HG03354 (cell line): Measurements from ENCODE around the gene SLC25A25.
A peak's percentile ranks its signal among the peaks of the same experiment; 100 is the strongest.

Experiments
- ATAC-seq: cut with Tn5 transposase; IDR thresholded peaks from one replicate; pipeline ENCODE4 v1.9.1; 2021; ENCODE audit warnings: mild to moderate bottlenecking; ENCODE audit not compliant: unreplicated experiment, poor library complexity, severe bottlenecking

The SLC25A25 gene

DNA sequence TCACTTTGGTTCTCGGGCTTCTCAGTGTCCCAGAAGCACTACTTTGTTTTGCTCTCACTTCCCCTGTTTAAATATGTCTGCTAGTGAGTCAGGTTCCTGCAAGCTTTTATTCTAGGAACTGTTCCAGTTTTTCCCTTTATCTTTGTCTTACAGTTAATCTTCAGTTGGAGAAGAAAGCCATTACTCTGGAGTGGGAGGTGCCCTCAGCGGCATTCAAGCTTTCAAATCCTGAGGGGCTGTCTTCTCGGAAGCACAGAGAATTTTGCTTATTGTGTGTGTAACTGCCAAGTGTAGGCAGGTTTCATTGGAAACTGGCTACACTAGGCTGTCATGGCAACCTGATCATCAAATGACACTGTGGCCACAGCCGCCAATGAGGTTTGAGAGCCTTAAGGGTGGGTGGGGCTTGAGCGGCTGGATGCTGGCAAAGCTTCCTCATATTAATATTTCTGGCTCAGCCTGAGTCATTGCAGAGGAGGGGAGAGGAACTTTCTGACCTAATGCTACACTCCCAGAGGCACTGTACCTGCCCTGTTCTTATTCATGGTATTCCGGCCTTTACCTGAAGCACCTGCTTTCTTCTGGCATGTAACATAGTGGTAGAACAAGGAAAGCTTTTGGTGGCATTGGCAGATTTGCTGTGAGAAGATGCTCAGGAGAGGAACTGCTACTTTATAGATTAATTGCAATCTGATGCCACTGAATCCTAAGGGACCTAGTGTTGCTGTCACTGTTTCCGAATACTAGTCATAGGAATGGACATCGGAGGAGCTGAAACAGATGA, 26.3 kb downstream of the SLC25A25 start:
- ATAC-seq, result peak; percentile 92

DNA sequence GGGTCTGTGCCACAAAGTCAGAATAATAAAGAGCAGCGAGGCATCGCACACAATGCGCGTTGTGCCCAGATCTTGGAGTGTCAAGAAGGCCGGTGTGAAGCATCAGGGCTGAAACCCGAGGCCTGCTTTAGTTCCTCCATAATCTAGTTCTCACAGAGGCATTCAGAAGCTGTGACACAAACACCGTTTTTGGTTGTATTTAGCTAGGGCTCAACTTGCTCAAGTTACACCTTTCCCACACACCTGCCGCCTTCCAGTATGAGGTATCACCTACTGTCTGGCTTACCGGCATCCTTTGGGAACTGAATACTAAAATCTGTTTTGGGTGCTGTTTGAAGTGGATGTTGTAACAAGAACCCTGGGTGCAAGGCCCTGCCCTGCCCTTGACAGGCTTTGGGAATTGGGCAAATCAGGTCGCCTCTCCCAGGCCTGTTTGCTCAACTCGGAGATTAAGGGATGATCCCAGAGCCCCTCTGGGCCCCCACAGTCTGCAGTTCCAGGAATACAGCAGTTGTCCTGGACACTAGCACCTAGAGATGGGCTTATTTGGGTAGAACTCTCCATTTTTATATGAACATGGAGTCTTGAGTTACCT, 27.0 kb downstream of the SLC25A25 start:
- ATAC-seq, result no peak

DNA sequence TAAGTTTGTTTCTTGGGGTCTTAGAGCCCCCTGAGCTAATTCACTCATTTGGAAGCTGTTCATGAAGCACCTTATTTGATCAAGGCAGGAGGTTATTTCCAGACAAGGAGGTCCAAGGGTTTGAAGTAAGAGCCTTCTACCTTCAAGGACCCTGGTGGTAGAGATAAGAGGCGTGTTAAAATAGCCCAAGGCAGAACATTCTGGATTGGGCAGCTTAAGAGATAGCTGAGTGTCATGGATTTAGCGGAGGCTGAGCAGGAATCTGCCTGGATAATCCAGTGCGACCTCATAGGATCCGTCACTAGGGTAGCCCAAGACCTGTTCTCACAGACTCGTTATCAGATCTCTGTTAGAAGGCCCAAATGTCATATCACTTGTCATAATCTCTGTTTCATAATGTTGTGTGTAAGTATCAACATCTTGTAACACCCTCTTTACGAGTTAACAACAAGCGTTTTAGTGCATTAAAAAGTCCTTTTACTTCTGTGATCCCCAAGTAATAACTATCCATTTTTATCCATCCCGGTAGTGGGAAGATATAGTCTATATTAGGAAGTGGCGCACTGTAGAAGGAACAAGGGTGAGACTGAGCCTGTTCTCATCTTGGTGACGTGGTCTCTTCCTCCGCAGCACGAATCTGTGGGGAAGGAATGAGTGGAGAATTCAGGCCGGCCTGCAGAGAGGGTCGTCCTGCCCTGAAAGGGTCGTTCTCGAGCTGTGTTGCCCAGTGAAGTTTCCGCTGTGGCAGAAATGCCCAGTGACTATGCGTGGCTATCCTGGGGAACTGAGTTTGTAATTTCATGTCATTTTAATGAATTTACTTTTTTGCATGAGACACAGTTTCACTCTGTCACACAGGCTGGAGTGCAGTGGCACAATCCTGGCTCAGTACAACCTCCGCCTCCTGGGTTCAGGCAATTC, 28.8 kb downstream of the SLC25A25 start:
- no peak for ATAC-seq

DNA sequence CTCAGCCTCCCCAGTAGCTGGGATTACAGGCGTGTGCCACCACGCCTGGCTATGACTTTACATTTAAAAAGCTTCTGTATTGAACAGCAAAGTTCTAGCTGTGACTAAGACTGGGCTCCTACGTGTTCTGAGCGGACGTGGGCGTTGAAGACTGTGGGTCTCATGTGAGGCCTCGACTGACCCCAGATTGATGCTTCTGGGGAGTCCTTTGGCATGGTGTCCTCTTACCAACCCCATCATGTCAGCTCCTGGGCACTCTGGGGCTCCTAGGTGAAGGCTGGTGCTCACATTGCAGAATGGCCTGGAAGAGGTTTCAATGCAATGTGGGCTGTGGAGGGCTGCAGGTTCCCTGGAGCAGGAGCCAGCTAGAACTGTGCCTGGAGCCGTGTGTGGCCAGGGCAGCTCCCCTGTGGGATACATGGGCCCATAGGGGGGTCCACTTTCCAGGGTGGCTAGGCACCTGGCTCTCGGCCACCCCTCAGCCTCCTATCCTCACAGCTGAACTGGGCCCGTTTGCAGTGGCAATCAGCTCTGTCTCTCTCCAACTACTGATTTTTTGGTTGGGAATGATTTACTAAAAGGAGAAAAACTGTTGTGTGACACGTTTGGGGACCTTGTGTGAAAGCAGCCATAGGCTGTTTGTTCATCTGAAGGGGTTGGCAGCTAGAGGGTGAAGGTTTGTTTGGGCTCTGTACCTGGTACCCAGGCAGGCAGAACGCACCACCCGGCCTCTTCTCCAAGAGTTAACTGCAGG, 29.7 kb downstream of the SLC25A25 start:
- no peak for ATAC-seq

DNA sequence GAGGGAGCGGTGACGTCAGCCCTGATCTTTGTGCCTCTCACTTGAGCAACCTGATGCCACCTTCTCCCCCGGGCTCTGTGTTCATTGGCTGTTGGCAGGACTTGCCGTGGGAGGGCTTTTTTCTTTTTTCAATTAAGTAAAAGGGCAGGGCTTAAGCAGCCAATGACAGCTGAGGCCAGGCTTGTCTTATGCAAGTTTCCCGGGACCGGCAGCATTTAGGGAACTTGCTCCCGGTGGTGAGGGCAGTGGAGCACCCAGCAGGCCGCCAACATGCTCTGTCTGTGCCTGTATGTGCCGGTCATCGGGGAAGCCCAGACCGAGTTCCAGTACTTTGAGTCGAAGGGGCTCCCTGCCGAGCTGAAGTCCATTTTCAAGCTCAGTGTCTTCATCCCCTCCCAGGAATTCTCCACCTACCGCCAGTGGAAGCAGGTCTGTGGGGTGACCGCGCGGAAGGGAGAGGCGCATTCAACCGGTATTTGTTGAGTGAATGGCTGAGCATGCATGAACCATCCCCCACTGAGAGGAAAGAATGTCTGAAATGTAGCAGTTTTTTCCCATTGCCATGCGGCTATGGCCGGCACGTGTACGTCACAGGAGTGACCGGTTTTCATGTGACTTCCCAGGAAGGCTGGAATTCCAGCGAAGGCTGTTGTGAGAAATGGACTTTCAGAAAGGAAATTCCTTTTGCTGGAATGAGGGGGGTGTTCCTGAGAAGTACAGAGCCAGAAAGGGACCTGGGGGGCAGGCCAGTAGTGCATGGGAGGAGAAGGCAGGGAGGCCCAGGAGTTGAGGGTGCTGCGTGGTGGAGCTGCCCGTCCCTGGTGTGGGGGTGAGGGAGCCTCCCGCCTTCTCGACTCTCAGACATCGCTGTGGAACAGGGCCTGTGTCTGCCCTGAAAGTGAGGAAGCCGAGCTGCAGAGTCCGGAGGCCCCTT, 30.5 kb downstream of the SLC25A25 start:
- ATAC-seq, result no peak

DNA sequence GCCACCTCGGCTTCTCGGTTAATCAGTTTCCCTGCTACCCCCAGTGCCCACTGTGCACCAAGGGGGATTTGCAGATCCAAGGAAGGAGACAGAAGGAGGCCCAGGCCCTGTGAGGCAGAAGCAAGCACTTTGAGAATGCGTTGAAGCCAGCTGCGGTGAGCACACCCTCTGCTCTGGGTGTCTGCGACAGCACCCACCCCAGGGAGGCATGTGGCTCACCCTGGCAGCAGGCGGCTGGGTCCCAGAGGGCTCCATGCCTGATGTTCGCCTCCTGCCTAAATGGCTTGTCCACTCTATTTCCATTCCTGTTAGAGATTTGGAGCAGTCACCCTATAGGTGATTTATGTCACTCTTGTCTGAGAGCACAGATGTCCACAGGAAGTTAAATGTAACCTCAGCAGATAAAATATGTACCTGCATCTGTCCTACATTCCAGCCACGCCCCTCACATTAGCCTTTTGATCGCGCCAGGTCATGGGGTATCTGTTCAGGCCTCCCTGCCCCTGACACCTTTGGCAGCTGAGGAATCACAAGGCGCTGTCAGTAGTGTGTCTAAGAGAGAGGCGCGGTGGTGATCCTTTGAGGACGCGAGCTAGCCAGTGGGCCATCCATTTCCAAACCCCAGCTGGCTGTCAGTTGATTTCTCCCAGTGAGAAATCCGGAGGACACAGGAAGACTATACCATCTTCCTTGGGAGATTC, 31.3 kb downstream of the SLC25A25 start:
- no peak for ATAC-seq

DNA sequence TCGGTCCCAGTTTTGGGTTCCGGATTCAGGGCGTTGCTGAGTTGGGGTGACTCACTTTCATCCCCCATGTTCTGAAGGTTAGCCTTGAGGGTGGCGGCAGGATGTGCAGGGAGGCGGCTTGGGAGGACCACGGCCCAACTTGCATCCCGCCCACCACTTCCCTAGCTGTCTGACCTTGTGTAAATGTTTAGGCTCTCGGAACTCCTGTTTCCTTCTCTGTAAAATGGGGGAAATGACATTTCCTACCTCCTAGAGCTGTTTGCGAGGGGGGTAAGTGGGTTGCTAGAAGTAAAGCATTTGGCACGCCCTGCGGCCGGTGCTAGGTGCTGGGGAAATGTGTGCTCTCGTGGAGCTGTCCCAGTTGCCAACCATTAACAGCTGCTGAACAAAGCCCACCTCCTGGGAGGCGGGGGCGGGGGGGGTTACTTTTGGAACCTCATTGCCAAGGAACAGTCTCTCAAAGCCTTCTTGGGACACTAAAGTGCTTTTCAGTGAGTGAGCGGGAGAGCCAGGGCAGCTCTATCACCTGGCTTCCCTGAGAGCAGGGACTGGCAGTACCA, 32.0 kb downstream of the SLC25A25 start:
- ATAC-seq, result no peak

DNA sequence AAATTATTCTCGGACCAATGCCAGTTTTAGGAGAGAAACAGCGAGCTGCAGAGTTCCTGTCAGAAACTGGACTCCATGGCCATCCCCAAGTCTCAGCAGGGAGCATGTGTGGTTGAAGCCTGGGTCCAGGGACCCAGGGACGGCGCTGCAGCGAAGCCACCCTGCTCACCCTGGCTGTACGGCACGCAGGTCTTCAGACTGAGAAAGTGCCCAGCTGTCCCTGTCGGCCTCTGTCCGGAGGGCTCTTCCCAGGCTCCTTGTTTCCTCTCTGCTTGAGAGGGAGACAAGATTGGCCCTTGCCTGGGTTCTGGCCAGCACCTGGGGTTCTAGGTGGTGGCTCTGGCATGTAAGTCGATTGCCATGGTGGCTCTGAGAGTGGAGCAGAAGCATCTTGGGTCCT, 32.5 kb downstream of the SLC25A25 start:
- no peak for ATAC-seq

DNA sequence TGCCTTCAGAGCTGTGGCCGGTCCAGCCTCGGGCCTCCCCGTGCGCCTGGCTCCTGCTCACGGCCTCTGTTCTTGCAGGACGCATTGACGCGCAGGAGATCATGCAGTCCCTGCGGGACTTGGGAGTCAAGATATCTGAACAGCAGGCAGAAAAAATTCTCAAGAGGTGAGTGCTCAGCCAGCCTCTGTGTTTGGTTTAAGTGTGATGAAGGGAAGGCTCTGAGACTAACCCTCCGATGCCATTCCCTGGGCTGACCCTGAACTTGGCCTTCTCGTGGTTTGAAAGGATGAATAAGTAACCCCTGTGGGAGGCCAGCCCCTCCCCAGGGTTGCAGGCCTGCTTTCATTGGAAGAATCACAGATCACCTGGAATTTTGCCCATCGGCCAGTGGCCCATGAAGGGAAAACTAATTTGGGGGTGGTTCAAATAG, 33.2 kb downstream of the SLC25A25 start:
- no peak for ATAC-seq

DNA sequence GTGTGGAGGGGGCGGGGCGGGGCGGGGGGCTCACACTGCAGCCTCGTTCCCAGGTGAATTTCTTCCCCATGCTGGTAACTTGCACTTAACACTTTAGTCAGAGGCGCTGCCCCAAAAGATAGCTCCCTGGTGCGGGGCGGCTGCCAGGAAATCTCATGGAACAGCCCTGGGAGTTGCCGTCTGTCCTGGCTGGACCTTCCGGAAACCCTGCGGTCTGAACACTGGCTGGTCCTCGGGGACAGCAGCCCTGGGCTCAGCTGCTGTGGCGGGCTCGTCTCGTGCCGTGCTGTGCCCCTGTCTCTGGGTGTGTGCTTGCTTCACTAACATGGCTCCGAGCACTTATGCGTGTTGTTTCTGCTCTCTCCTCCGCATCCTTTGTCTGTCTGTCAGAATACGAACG, 33.7 kb downstream of the SLC25A25 start:
- ATAC-seq, result no peak

DNA sequence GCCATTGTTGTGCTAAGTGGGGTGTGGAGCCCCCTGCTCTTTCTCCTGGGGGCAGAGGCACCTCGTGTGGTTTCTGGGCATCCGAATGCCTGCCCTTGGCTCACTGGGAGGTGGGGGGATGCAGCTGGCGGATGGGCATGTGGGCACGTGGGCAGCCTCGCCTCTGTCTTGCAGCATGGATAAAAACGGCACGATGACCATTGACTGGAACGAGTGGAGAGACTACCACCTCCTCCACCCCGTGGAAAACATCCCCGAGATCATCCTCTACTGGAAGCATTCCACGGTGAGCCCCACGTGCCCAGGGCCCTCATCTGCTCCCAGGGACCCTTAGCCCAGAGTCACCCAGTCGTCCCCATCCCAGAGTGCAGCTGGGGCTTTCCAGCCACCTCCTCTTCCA, 34.2 kb downstream of the SLC25A25 start:
- no peak for ATAC-seq

DNA sequence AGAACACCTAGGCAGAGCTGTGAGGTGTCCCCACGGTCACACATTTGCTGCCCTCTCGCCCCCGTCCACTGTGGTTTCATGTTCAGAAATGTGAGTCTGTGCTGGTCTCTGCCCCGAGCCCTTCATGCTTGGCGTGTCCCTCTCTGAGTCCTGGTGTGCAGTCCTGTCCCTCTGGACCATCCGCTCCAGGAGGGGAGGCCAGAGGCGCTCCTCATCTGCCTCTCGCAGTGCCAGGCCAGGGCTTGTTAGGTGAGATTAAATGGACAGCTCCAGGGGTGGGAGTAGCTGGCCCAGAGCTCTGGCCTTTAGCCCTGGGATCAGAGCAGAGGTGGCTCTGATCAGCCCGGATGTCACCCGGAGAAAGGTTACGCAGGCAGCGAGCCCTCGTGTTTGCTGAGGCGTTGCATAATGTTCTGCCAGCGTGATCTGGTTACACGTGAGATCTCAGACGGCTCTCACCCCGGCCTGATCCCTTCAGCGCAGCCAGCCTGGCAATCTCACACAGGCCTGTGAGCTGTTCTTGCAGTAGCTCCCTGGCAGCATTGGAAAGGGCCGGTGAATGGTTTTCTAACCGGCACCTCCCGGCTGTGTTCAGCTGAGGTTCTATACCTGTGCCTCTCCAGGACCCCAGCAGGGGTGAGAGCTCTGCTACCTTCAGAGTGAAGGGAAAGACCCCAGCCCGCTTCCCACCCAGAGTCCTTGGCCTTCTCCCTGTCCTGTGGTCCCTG, 35.0 kb downstream of the SLC25A25 start:
- no peak for ATAC-seq

DNA sequence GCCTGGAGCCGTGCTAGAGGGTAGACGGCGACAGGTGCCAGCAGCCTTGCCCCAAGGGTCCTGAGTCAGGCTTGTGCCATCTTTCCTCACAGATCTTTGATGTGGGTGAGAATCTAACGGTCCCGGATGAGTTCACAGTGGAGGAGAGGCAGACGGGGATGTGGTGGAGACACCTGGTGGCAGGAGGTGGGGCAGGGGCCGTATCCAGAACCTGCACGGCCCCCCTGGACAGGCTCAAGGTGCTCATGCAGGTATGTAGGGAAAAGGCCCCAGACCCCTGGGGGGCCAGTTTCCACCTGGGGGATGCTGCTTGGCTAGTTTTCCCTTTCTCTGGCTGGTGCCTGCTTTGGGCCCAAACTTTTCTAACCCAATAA, 35.5 kb downstream of the SLC25A25 start:
- no peak for ATAC-seq

DNA sequence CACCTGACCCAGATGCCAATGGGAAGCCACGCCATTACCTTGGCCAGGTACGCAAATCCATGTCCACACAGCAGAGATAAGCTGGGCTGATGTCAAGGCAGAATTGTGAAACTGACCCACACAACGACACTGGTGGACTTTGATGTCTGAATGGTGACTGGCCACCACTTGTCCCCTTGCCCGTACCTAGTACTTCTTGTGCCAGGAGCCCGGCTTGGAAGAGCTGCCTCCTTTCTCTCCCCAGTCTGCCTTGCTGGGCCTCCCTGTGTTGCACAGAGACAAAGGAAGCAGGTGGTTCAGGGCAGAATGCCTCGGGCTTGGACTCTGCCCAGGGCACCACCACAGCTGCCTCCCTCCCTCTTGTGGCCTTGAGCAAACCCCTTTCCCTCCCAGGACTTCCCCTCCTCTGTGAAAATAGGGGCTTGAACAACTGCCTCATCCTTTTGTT, 36.2 kb downstream of the SLC25A25 start:
- ATAC-seq, result no peak

DNA sequence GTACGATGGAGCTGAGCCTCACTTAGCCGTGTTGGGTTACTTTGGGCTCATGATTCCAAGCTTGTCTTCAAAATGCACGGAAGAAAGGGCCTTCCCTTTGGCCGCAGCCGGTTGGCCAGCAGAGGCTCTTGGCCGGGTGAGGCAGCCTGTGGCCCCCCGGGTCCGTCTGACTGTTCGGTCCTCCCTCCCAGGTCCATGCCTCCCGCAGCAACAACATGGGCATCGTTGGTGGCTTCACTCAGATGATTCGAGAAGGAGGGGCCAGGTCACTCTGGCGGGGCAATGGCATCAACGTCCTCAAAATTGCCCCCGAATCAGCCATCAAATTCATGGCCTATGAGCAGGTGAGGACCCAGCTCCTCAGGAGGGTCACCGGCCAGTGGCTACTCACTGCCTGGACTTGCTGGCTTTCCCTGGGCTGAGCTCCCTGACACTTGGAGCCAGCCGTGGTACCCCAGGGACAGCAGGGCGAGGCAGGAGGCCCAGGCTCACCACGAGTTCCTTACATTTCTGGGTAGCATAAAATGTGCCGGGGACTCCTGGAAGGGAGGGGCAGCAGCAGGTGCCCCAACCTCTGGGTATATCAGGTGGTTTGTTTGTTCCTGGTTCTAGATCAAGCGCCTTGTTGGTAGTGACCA, 37.6 kb downstream of the SLC25A25 start:
- no peak for ATAC-seq

DNA sequence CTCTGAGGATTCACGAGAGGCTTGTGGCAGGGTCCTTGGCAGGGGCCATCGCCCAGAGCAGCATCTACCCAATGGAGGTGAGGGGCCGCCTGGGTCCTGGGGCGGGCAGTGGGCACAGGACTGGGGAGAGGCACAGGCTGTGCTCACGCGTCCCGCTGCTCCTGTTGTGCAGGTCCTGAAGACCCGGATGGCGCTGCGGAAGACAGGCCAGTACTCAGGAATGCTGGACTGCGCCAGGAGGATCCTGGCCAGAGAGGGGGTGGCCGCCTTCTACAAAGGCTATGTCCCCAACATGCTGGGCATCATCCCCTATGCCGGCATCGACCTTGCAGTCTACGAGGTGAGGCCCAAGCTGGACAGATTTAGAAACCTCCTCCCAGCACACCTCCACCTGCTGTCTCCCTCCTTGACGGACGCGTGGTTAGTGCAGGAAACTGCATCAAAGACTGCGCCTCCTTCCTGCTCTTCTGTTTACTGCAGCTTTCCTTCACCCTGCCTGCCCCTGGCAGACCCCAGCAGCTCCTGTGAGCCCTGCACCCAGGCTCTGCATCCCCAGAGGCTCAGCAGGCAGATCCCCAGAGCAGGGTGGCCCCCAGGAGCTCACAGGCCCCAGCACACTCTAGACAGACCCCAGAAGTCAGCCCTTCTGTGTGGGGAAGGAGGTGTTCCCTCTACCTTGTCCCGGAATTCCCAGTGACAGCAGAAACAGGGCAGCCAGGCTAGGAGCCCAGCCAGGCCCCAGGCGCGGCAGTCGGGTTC, 38.3 kb downstream of the SLC25A25 start:
- no peak for ATAC-seq
